Activated B cell treated with CpG ODN at 0.5 μM for 24 hours (primary cell): ENCODE results near the gene IFNL1. TPM values are rescaled to one million over a fixed set of nuclear protein-coding genes. Genes with fewer than 3 reads are reported as not detected.

Experiments
- ATAC-seq: fragments of 200-7000 bp; cut with Tn5 transposase; one replicate; pipeline ENCODE4 v1.10.0; 2021; ENCODE audit warnings: low read depth, mild to moderate bottlenecking, moderate library complexity
- CTCF ChIA-PET: fragments of 350-600 bp; sonication (Branson Sonifier 250); formaldehyde crosslinking; loops from one replicate; lab custom pipeline; 2021; ENCODE audit warnings: antibody characterized with exemption; lab: Charles Lee
- POLR2A ChIA-PET: fragments of 350-600 bp; sonication (Branson Sonifier 250); formaldehyde crosslinking; loops from one replicate; lab custom pipeline; 2021; ENCODE audit warnings: antibody characterized with exemption; lab: Charles Lee
- DNase-seq: peaks from one replicate; pipeline ENCODE4 v3.0.0; 2022
- H3K27ac Mint-ChIP-seq: one replicate; pipeline ENCODE4 v1.8.0; 2020; ENCODE audit warnings: mixed read lengths
- H3K27me3 Mint-ChIP-seq: one replicate; pipeline ENCODE4 v1.8.0; 2021; ENCODE audit warnings: mixed read lengths
- H3K36me3 Mint-ChIP-seq: one replicate; pipeline ENCODE4 v1.8.0; 2021; ENCODE audit warnings: low read depth, mixed read lengths
- H3K4me1 Mint-ChIP-seq: one replicate; pipeline ENCODE4 v1.8.0; 2021; ENCODE audit warnings: mixed read lengths
- H3K4me3 Mint-ChIP-seq: one replicate; pipeline ENCODE4 v1.8.0; 2020; ENCODE audit warnings: mild to moderate bottlenecking, mixed read lengths
- H3K9me3 Mint-ChIP-seq: one replicate; pipeline ENCODE4 v1.8.0; 2020; ENCODE audit warnings: mixed read lengths
- intact Hi-C: fragments of 100-400 bp; cut with micrococcal nuclease; formaldehyde crosslinking; loops from one replicate; pipeline ENCODE4 v1.15.1; 2024
- total RNA-seq: library from RNA; stranded (reverse); gene quantifications from 2 replicates; pipeline ENCODE4 v1.2.3, GENCODE V29; 2022
- TF ChIP-seq, protein P1 (sequence below): fragments of 200-600 bp; IDR thresholded peaks from one replicate; pipeline ENCODE4 v1.8.0; 2022; ENCODE audit warnings: antibody characterized with exemption, mild to moderate bottlenecking

The IFNL1 gene
- total RNA-seq, 1 donor from 2014 or later = not detected

DNA sequence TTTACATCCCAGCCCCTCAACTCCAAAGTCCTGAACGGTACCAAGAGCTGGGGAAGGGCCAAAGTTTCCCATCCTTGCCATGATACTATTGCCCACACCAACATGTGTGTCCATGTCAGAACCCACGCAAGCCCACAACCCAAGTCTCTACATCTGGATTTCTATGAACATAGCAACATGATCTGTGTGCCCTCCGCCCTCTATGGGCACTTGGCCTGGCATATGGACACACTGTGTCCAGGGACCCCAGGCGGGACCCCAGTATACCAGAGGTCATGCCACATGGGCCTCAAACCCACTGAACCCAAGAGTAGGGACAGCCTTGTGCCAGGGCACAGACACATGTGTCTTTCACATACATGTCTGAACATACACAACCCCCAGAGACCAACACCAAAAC is 22.5 kb downstream of the IFNL1 start:
- no peaks in the 10 kb centered on the region for H3K9me3 Mint-ChIP-seq
- H3K36me3 Mint-ChIP-seq = peaks cover 2% of the 10 kb centered on the region
- ChIA-PET POLR2A (no interaction called here), CTCF (no interaction called here)
- no peak for ATAC-seq
- intact Hi-C loops = no loop called here
- peaks cover 13% of the 10 kb centered on the region for H3K4me1 Mint-ChIP-seq
- H3K27ac Mint-ChIP-seq = no peak overlapping the region
- DNase-seq = no peak
- peaks cover 2% of the 10 kb centered on the region for H3K27me3 Mint-ChIP-seq
- H3K4me3 Mint-ChIP-seq = peak overlapping the region; percentile 33
- TF ChIP-seq, protein P1, sequence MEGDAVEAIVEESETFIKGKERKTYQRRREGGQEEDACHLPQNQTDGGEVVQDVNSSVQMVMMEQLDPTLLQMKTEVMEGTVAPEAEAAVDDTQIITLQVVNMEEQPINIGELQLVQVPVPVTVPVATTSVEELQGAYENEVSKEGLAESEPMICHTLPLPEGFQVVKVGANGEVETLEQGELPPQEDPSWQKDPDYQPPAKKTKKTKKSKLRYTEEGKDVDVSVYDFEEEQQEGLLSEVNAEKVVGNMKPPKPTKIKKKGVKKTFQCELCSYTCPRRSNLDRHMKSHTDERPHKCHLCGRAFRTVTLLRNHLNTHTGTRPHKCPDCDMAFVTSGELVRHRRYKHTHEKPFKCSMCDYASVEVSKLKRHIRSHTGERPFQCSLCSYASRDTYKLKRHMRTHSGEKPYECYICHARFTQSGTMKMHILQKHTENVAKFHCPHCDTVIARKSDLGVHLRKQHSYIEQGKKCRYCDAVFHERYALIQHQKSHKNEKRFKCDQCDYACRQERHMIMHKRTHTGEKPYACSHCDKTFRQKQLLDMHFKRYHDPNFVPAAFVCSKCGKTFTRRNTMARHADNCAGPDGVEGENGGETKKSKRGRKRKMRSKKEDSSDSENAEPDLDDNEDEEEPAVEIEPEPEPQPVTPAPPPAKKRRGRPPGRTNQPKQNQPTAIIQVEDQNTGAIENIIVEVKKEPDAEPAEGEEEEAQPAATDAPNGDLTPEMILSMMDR = no peak

DNA sequence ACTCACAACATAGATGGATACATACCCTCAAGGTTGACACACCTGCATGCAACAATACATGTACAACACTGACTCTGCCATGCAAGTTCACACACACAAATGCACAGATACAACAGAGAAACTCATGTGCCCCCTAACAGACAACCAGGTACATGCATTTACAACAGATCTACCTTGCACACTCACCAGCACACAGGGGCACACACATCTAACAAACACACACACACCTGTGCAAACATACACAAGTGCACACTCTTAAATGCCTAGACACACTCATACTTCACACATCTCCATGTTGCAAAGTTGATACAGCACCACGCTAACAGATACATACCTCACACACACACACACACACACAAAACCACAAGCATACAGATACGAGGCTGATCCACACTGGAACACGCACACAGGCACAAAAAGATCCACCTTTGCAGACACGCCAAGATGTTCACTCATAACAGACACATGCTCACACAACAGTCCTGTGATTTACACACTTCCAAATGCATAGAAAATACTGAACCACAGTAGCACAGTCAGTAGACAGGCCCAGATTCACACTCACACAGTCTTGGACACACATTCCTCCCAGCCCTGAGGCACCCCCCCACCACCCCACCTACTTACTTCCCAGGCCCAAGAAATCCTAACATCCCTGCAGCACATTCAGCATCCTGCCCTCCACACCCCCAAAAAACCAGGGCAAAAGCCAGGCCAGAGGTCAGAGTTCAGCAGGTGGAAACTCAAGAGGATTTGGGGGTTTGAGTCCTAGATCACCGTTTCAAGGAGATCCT is 23.1 kb downstream of the IFNL1 start:
- intact Hi-C loops = no loop called here
- peaks cover 2% of the 10 kb centered on the region for H3K27me3 Mint-ChIP-seq
- no peaks in the 10 kb centered on the region for H3K9me3 Mint-ChIP-seq
- DNase-seq (no peak), ATAC-seq (no peak)
- H3K4me3 Mint-ChIP-seq = peak overlapping the region; percentile 68
- H3K4me1 Mint-ChIP-seq = peaks cover 13% of the 10 kb centered on the region
- H3K27ac Mint-ChIP-seq = no peak overlapping the region
- POLR2A ChIA-PET = no interaction called here
- H3K36me3 Mint-ChIP-seq = peaks cover 2% of the 10 kb centered on the region
- CTCF ChIA-PET = no interaction called here
- TF ChIP-seq, protein P1 = no peak

DNA sequence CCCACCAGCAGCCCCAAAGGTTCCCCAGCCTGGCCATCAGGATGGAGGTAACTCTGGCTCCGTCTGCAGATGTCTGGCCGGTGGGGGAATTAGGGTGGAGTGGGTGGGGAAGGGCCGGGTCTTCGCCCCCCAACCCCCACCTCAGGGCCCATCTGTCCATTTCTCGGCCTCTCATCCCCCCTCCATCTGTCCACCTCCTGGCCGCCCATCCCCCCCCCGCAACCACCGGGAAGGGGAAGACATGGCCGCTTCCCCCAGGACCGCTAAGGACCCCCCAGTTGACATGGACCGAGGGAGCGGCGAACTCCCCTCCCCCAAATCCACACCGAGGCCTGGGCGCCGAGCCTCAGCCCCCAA is 23.7 kb downstream of the IFNL1 start:
- intact Hi-C loops = no loop called here
- no peak for ATAC-seq
- TF ChIP-seq, protein P1 = no peak
- H3K36me3 Mint-ChIP-seq = peaks cover 2% of the 10 kb centered on the region
- H3K9me3 Mint-ChIP-seq = no peaks in the 10 kb centered on the region
- peak overlapping the region; percentile 73 for H3K4me3 Mint-ChIP-seq
- peaks cover 13% of the 10 kb centered on the region for H3K4me1 Mint-ChIP-seq
- no peak for DNase-seq
- H3K27ac Mint-ChIP-seq = no peak overlapping the region
- peaks cover 2% of the 10 kb centered on the region for H3K27me3 Mint-ChIP-seq
- ChIA-PET CTCF (no interaction called here), POLR2A (no interaction called here)

- peaks cover 2% of the 10 kb centered on the region for H3K27me3 Mint-ChIP-seq
- POLR2A ChIA-PET = no interaction called here
- ATAC-seq (peak; percentile 39), DNase-seq (no peak)
- intact Hi-C loops = no loop called here
- TF ChIP-seq, protein P1 = no peak
- H3K4me1 Mint-ChIP-seq = peaks cover 13% of the 10 kb centered on the region
- peaks cover 4% of the 10 kb centered on the region for H3K36me3 Mint-ChIP-seq
- no peaks in the 10 kb centered on the region for H3K9me3 Mint-ChIP-seq
- peak overlapping the region; percentile 83 for H3K4me3 Mint-ChIP-seq
- H3K27ac Mint-ChIP-seq = peak overlapping the region; percentile 54
- CTCF ChIA-PET = no interaction called here
These were observed 25.1 kb downstream of the IFNL1 start for GRCh38 chr19:39321117-39321831.

DNA sequence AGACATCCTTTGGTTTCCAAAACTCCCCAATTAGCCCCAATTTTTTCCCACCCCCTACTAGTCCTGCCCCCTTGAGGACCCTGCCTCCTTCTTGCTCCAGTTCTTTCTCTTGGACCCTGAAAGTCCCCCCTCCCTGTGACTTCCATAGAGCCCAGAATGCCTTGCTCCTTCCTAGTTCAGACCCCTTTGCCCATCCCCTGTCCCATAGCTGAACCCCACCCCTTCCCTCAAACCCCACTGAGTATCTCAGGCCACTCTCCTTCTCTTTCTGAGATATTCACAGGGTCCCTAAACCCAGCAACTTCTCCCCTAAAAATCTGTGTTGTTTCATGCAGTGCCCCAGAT is 25.6 kb downstream of the IFNL1 start:
- TF ChIP-seq, protein P1 = no peak
- H3K9me3 Mint-ChIP-seq = no peaks in the 10 kb centered on the region
- intact Hi-C loops = no loop called here
- ATAC-seq = no peak
- H3K27ac Mint-ChIP-seq = no peak overlapping the region
- POLR2A ChIA-PET = no interaction called here
- peaks cover 13% of the 10 kb centered on the region for H3K4me1 Mint-ChIP-seq
- DNase-seq = no peak
- peak overlapping the region; percentile 83 for H3K4me3 Mint-ChIP-seq
- peaks cover 4% of the 10 kb centered on the region for H3K36me3 Mint-ChIP-seq
- CTCF ChIA-PET = no interaction called here
- peaks cover 2% of the 10 kb centered on the region for H3K27me3 Mint-ChIP-seq
